IPS-18a (cell line): ENCODE measurements around the gene ADCY7.

Experiments used
- H3K27ac ChIP-seq: one replicate; pipeline ENCODE4 v1.5.1; 2013; ENCODE audit warnings: low read length
- H3K27me3 ChIP-seq: one replicate; pipeline ENCODE4 v1.6.1; 2013; ENCODE audit warnings: mild to moderate bottlenecking, low read length; ENCODE audit not compliant: control insufficient read depth, insufficient read depth
- H3K36me3 ChIP-seq: one replicate; pipeline ENCODE4 v1.6.1; 2013; ENCODE audit warnings: low read depth, low read length; ENCODE audit not compliant: control insufficient read depth
- H3K4me1 ChIP-seq: one replicate; pipeline ENCODE4 v1.6.1; 2013; ENCODE audit warnings: low read depth, low read length; ENCODE audit not compliant: control insufficient read depth
- H3K4me3 ChIP-seq: one replicate; pipeline ENCODE4 v1.5.1; 2013; ENCODE audit warnings: low read length
- H3K9ac ChIP-seq: one replicate; pipeline ENCODE4 v1.6.1; 2013; ENCODE audit warnings: mild to moderate bottlenecking, low read length, moderate library complexity
- H3K9me3 ChIP-seq: one replicate; pipeline ENCODE4 v1.6.1; 2013; ENCODE audit warnings: low read depth, low read length; ENCODE audit not compliant: control insufficient read depth

The ADCY7 gene

GRCh38 chr16:50298075-50298460 lies 31.7 kb downstream of the ADCY7 start:
- Histone ChIP-seq H3K36me3 (no peaks in the 10 kb centered on the region), H3K4me1 (no peaks in the 10 kb centered on the region), H3K4me3 (no peak overlapping the region), H3K27ac (no peak overlapping the region), H3K9me3 (no peaks in the 10 kb centered on the region), H3K9ac (no peak overlapping the region), H3K27me3 (no peaks in the 10 kb centered on the region)

GRCh38 chr16:50298591-50299507 lies 32.5 kb downstream of the ADCY7 start:
- Histone ChIP-seq H3K9me3 (no peaks in the 10 kb centered on the region), H3K4me3 (no peak overlapping the region), H3K36me3 (no peaks in the 10 kb centered on the region), H3K9ac (no peak overlapping the region), H3K27me3 (no peaks in the 10 kb centered on the region), H3K4me1 (no peaks in the 10 kb centered on the region), H3K27ac (no peak overlapping the region)

- no peak overlapping the region for H3K27ac ChIP-seq
- no peaks in the 10 kb centered on the region for H3K36me3 ChIP-seq
- no peaks in the 10 kb centered on the region for H3K27me3 ChIP-seq
- no peaks in the 10 kb centered on the region for H3K9me3 ChIP-seq
- H3K4me1 ChIP-seq: no peaks in the 10 kb centered on the region
- no peak overlapping the region for H3K9ac ChIP-seq
- no peak overlapping the region for H3K4me3 ChIP-seq
Observed at GRCh38 chr16:50299508-50300105, 33.3 kb downstream of the ADCY7 start.

- Histone ChIP-seq H3K9ac (no peak overlapping the region), H3K4me1 (no peaks in the 10 kb centered on the region), H3K27ac (no peak overlapping the region), H3K9me3 (no peaks in the 10 kb centered on the region), H3K36me3 (no peaks in the 10 kb centered on the region), H3K27me3 (no peaks in the 10 kb centered on the region), H3K4me3 (no peak overlapping the region)
Observed at GRCh38 chr16:50300942-50301625, 34.7 kb downstream of the ADCY7 start.

GRCh38 chr16:50301626-50302471 lies 35.5 kb downstream of the ADCY7 start:
- H3K4me3 ChIP-seq: no peak overlapping the region
- no peak overlapping the region for H3K27ac ChIP-seq
- no peaks in the 10 kb centered on the region for H3K4me1 ChIP-seq
- no peaks in the 10 kb centered on the region for H3K9me3 ChIP-seq
- H3K36me3 ChIP-seq: no peaks in the 10 kb centered on the region
- H3K27me3 ChIP-seq: no peaks in the 10 kb centered on the region
- no peak overlapping the region for H3K9ac ChIP-seq

- no peaks in the 10 kb centered on the region for H3K4me1 ChIP-seq
- no peaks in the 10 kb centered on the region for H3K9me3 ChIP-seq
- H3K27me3 ChIP-seq: no peaks in the 10 kb centered on the region
- no peak overlapping the region for H3K9ac ChIP-seq
- no peak overlapping the region for H3K4me3 ChIP-seq
- no peak overlapping the region for H3K27ac ChIP-seq
- H3K36me3 ChIP-seq: no peaks in the 10 kb centered on the region
Observed at GRCh38 chr16:50302472-50303005, 36.2 kb downstream of the ADCY7 start.

- H3K36me3 ChIP-seq: no peaks in the 10 kb centered on the region
- H3K9ac ChIP-seq: no peak overlapping the region
- no peak overlapping the region for H3K4me3 ChIP-seq
- no peak overlapping the region for H3K27ac ChIP-seq
- no peaks in the 10 kb centered on the region for H3K27me3 ChIP-seq
- no peaks in the 10 kb centered on the region for H3K4me1 ChIP-seq
- no peaks in the 10 kb centered on the region for H3K9me3 ChIP-seq
Observed at GRCh38 chr16:50303041-50303604, 36.8 kb downstream of the ADCY7 start.

- Histone ChIP-seq H3K27ac (no peak overlapping the region), H3K9ac (no peak overlapping the region), H3K27me3 (no peaks in the 10 kb centered on the region), H3K4me1 (no peaks in the 10 kb centered on the region), H3K9me3 (no peaks in the 10 kb centered on the region), H3K4me3 (no peak overlapping the region), H3K36me3 (no peaks in the 10 kb centered on the region)
Observed at GRCh38 chr16:50303605-50304466, 37.5 kb downstream of the ADCY7 start.

GRCh38 chr16:50304467-50305440 lies 38.4 kb downstream of the ADCY7 start:
- H3K4me3 ChIP-seq: no peak overlapping the region
- H3K9me3 ChIP-seq: no peaks in the 10 kb centered on the region
- H3K36me3 ChIP-seq: no peaks in the 10 kb centered on the region
- no peak overlapping the region for H3K27ac ChIP-seq
- H3K4me1 ChIP-seq: no peaks in the 10 kb centered on the region
- no peak overlapping the region for H3K9ac ChIP-seq
- no peaks in the 10 kb centered on the region for H3K27me3 ChIP-seq
